ENCODE results near the gene XPO6. TPM values are rescaled to one million over a fixed set of nuclear protein-coding genes. Genes with fewer than 3 reads are reported as not detected.

XPO6 gene
- total RNA-seq, 1 donor, result 105 TPM

DNA sequence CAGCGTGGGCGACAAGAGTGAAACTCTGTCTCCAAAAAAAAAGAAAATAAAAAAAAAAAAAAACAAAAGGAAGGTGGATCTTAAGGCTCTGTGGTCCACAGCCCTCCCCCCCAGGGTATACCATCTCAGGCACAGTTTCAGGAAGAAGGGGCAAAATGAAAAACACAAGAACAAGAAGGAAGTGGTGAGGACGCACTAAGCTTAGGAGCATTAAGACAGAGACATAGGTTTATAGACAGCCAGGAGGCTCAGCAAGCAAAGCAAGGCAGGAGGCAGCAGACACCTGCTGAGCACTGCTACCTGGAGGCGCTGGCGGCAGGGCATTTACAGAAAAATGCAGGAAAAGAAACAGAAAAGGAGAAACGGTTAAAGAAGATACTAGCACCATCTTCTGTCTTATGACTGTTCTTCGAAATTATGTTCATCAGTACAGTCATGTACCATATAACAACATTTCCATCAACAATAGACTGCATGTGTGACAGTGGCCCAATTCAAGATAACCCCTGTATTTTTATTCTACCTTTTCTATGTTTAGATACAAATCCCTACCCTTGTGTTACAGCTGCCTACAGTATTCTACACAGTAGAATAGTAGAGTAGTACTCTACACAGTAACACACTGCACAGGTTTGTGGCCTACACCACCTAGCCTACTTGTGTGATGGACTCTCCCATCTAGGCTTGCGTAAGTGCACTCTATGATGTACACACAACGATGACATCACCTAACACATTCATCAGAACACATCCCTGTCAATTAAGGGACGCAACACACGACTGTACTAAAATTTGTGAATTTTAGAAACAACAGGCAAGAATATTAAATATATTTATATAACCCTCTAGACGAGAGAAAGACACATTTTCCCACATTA is 62.5 kb downstream of the XPO6 start:
- DNase-seq (ENCODE audit: low read depth), result no peak
- TF ChIP-seq, protein P1, sequence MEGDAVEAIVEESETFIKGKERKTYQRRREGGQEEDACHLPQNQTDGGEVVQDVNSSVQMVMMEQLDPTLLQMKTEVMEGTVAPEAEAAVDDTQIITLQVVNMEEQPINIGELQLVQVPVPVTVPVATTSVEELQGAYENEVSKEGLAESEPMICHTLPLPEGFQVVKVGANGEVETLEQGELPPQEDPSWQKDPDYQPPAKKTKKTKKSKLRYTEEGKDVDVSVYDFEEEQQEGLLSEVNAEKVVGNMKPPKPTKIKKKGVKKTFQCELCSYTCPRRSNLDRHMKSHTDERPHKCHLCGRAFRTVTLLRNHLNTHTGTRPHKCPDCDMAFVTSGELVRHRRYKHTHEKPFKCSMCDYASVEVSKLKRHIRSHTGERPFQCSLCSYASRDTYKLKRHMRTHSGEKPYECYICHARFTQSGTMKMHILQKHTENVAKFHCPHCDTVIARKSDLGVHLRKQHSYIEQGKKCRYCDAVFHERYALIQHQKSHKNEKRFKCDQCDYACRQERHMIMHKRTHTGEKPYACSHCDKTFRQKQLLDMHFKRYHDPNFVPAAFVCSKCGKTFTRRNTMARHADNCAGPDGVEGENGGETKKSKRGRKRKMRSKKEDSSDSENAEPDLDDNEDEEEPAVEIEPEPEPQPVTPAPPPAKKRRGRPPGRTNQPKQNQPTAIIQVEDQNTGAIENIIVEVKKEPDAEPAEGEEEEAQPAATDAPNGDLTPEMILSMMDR (IDR thresholded peaks at IDR 0.05; ENCODE audit: insufficient read depth, low read depth, low read length), result no peak
- H3K4me3 ChIP-seq (ENCODE audit: low read depth, low read length), result no peak overlapping the region

DNA sequence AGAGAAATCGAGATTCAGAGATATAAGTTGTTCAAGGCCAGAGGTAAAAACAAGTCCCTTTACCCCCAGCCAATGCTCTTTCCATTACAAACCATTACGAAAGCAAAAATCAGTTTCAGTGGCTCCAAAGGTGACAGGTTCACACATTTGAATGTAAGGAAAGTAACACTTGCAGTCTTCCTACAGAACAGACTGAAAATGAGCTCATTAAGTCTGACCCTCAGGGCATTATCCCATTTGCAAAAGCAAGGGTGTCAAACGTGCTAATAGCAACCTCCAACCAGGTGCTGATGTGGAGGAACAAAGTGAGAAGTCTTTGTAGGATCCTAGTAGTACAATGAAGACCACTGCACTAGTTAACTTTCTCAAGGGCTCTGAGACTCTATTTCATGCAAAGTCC is 65.2 kb downstream of the XPO6 start:
- DNase-seq (ENCODE audit: low read depth), result no peak
- TF ChIP-seq, protein P1 (IDR thresholded peaks at IDR 0.05; ENCODE audit: insufficient read depth, low read depth, low read length), result no peak
- H3K4me3 ChIP-seq (ENCODE audit: low read depth, low read length), result no peak overlapping the region

DNA sequence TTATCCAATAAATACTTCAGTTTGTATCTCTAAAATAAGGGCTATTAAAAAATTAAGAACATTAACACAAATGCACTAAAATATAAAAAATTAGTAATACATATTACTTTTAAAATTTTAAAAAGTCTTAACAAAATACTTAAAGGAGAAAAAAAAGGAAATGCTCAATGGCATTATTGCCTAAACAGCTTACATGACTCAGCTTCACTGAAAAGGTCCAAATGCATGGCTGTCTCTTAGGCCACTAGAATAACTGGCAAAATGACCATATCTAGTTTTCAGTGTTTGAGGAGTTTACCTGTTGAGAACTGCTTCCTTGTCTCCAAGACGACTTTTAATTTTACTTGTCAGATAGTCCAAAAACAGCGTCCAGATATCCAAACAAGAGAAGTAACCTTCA is 66.0 kb downstream of the XPO6 start:
- no peak overlapping the region for H3K4me3 ChIP-seq (ENCODE audit: low read depth, low read length)
- DNase-seq (ENCODE audit: low read depth), result no peak
- TF ChIP-seq, protein P1 (IDR thresholded peaks at IDR 0.05; ENCODE audit: insufficient read depth, low read depth, low read length), result no peak

DNA sequence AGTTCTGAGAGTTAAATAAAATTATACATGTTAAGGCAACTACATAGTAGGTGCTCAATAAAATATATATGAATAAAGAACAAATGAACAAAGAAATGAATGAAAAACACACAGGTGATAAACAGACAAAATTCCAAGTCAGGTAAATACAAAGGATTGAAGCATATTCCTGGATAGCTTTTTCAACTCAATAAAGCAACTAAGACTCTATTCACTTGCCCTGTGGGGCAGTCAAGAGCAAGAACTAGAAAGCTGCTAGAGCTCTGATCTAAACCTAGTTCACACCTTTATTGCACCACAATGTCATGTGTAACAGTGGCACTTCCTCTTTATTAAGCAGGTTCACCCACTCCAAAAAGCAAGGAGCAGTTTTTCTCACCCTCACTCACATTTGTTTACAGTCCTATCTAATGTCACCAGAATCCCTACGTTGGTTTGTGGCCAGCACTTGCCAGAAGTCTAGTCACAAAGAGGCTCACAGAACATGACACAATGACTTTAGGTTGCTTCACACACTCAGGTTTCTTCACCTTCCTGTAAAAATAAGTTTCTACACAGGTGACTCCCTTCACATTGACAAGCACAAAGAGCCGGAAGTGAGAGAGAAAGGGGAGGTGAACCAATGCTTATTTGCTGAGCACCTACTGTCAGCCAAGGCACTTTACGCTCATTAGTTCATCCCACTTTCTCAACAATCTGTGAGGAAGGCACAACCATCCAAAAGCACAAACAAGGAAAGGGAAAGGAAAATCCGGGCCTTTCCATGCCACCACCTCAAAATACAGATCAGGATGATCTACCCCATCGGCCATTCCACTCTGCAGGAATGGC is 70.8 kb downstream of the XPO6 start:
- TF ChIP-seq, protein P1 (IDR thresholded peaks at IDR 0.05; ENCODE audit: insufficient read depth, low read depth, low read length), result no peak
- no peak overlapping the region for H3K4me3 ChIP-seq (ENCODE audit: low read depth, low read length)
- DNase-seq (ENCODE audit: low read depth), result peak; percentile 18

DNA sequence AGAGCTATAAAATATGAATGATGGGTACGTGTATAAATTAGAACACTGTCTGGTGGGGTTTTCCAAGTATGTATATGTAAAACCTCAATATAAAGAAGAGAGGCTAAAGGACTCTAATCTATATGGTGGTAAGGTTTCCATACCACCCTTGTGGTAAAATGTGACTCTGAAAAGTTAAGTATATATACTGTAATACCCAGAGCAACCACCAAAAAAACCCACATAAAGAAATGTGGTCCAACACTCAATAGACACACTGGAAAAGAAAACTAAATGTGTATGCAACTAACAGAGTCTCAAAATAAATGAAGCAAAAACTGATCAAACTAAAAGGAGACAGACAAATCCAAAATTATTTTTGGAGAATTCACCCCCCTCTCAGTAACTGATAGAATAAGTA is 72.2 kb downstream of the XPO6 start:
- no peak for DNase-seq (ENCODE audit: low read depth)
- TF ChIP-seq, protein P1 (IDR thresholded peaks at IDR 0.05; ENCODE audit: insufficient read depth, low read depth, low read length), result no peak
- H3K4me3 ChIP-seq (ENCODE audit: low read depth, low read length), result no peak overlapping the region

DNA sequence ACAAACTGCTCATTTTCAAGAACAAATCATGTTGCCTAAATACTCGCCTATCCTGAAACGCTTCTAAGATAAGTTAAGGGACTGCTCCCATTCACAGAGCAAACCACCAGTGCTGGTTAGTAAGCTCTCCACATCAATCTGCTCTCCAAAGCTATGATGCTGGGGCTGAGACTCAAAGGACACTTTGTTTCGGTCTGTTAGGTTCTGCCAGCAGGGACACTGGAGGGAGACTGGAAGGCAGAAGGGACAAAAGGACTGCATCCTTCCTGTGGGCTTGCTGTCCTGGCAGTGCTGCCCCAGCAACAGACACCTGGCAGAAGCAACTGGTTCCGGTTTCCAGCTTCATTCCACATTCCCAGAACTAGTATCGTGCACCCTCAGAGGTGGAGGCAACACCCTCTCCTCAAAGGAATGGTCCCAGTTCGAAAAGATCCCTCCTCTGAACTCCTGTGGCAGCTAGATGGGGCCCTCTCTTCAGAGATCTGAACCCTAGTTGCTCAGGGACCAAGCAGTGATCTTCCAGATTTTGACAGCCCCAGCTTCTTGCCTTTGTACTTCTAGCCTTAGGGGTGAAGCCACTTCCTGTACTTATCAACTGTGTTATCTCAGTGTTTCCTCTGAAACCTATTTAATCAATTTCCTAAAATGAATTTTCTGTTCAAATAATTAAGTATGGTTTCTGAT is 74.9 kb downstream of the XPO6 start:
- no peak overlapping the region for H3K4me3 ChIP-seq (ENCODE audit: low read depth, low read length)
- TF ChIP-seq, protein P1 (IDR thresholded peaks at IDR 0.05; ENCODE audit: insufficient read depth, low read depth, low read length), result peak; percentile 39
- peak; percentile 32 for DNase-seq (ENCODE audit: low read depth)

All from fibroblast of villous mesenchyme (primary cell).